Endodermal cell (in vitro differentiated cells): ENCODE results near the gene WDR4. TPM values are rescaled to one million over a fixed set of nuclear protein-coding genes. Genes with fewer than 3 reads are reported as not detected.

Experiments used
- DNase-seq: peaks from one replicate; pipeline ENCODE4 v3.0.0-alpha.2; 2017
- H3K27ac ChIP-seq: 2 replicates; pipeline ENCODE4 v1.5.1; 2013; ENCODE audit warnings: mild to moderate bottlenecking, low read depth, low read length, moderate library complexity
- H3K27me3 ChIP-seq: 2 replicates; pipeline ENCODE4 v1.6.1; 2013; ENCODE audit warnings: mild to moderate bottlenecking, low read length, moderate library complexity; ENCODE audit not compliant: insufficient read depth, control insufficient read depth, poor library complexity, severe bottlenecking
- H3K36me3 ChIP-seq: 2 replicates; pipeline ENCODE4 v1.7.0; 2013; ENCODE audit warnings: mild to moderate bottlenecking, low read length, moderate library complexity; ENCODE audit not compliant: control insufficient read depth, insufficient read depth
- H3K4me1 ChIP-seq: one replicate; pipeline ENCODE4 v1.7.0; 2013; ENCODE audit warnings: low read length; ENCODE audit not compliant: control insufficient read depth, insufficient read depth
- H3K4me3 ChIP-seq: 2 replicates; pipeline ENCODE4 v1.5.1; 2013; ENCODE audit warnings: mild to moderate bottlenecking, low read length, moderate library complexity
- H3K9ac ChIP-seq: 2 replicates; pipeline ENCODE4 v1.6.1; 2013; ENCODE audit warnings: mild to moderate bottlenecking, low read length, moderate library complexity; ENCODE audit not compliant: poor library complexity, severe bottlenecking; ENCODE audit errors: extremely low read depth
- H3K9me3 ChIP-seq: 2 replicates; pipeline ENCODE4 v1.6.1; 2013; ENCODE audit warnings: mild to moderate bottlenecking, low read length, moderate library complexity; ENCODE audit not compliant: control insufficient read depth
- H3K27ac Mint-ChIP-seq: 2 replicates; pipeline ENCODE4 v1.8.0; 2020; ENCODE audit warnings: mixed read lengths
- H3K27me3 Mint-ChIP-seq: 2 replicates; pipeline ENCODE4 v1.8.0; 2021; ENCODE audit warnings: mild to moderate bottlenecking, mixed read lengths; ENCODE audit not compliant: insufficient read depth
- H3K36me3 Mint-ChIP-seq: 2 replicates; pipeline ENCODE4 v1.8.0; 2020; ENCODE audit warnings: low read depth, mixed read lengths
- H3K4me1 Mint-ChIP-seq: 2 replicates; pipeline ENCODE4 v1.8.0; 2020; ENCODE audit warnings: mixed read lengths
- H3K4me3 Mint-ChIP-seq: 2 replicates; pipeline ENCODE4 v1.8.0; 2020; ENCODE audit warnings: mild to moderate bottlenecking, moderate library complexity, mixed read lengths
- H3K9me3 Mint-ChIP-seq: 2 replicates; pipeline ENCODE4 v1.8.0; 2020; ENCODE audit warnings: mild to moderate bottlenecking, mixed read lengths
- WGBS, 2 experiments: methylation state at CpG; one replicate each; pipeline versions ENCODE4 v1.1.5 to v1.1.7; 2013; ENCODE audit warnings: missing lambda C conversion rate in 2 of 2, mixed read lengths in 1 of 2; ENCODE audit not compliant: insufficient coverage in 1 of 2, insufficient read length in 1 of 2; 5-methylcytosine and 5-hydroxymethylcytosine counted together
- total RNA-seq, 2 donors: library from RNA; stranded (reverse); fragmentation: NEBNext Ultra II Directional in 1 of 2; extraction: Animal tissue kit (Norgen Biotek cat#: 25700) in 1 of 2; gene quantifications; 2 replicates in 1 of 2; 3 replicates in 1 of 2; pipeline ENCODE4 v1.2.1, GENCODE V29; 2021
- TF ChIP-seq, protein P1 (sequence below): fragments of 200-600 bp; sonication (generic); conservative IDR thresholded peaks from 2 replicates; pipeline ENCODE4 v1.5.0; 2021; ENCODE audit warnings: antibody characterized with exemption, mild to moderate bottlenecking

The WDR4 gene
- total RNA-seq, 2 donors from 2014 or later, result 26.7 to 33.5 TPM

DNA sequence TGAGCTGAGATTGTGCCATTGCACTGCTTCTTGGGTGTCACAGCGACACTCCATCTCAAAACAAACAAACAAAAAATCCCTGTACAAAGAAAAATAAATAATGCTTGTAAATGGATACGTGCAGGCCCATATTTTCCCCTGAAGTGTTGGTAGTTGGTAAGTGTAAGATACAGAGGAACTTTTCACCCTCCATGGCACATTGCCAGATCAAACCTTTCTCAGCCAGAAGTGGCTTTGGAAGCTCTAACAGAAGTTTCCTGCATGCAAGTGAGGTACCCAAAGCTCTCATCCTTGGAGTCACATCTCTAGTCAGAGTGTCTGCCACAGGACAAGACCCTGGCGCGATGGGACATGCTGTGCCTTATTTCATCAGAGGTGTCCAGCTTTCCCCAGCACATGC is 21.1 kb upstream of the WDR4 start:
- no peaks in the 10 kb centered on the region for H3K27me3 ChIP-seq
- Mint-ChIP-seq H3K4me1 (no peaks in the 10 kb centered on the region), H3K27ac (no peak overlapping the region), H3K9me3 (no peaks in the 10 kb centered on the region), H3K36me3 (peaks cover 54% of the 10 kb centered on the region), H3K27me3 (no peaks in the 10 kb centered on the region), H3K4me3 (no peak overlapping the region)
- no peak overlapping the region for H3K27ac ChIP-seq
- no peak overlapping the region for H3K4me3 ChIP-seq
- H3K9ac ChIP-seq, result no peak overlapping the region
- no peak for DNase-seq
- 91 to 100% methylated on average over 3 to 4 of the region's 4 CpGs for WGBS, 2 experiments
- no peaks in the 10 kb centered on the region for H3K9me3 ChIP-seq
- peaks cover 66% of the 10 kb centered on the region for H3K36me3 ChIP-seq
- no peaks in the 10 kb centered on the region for H3K4me1 ChIP-seq
- TF ChIP-seq, protein P1, sequence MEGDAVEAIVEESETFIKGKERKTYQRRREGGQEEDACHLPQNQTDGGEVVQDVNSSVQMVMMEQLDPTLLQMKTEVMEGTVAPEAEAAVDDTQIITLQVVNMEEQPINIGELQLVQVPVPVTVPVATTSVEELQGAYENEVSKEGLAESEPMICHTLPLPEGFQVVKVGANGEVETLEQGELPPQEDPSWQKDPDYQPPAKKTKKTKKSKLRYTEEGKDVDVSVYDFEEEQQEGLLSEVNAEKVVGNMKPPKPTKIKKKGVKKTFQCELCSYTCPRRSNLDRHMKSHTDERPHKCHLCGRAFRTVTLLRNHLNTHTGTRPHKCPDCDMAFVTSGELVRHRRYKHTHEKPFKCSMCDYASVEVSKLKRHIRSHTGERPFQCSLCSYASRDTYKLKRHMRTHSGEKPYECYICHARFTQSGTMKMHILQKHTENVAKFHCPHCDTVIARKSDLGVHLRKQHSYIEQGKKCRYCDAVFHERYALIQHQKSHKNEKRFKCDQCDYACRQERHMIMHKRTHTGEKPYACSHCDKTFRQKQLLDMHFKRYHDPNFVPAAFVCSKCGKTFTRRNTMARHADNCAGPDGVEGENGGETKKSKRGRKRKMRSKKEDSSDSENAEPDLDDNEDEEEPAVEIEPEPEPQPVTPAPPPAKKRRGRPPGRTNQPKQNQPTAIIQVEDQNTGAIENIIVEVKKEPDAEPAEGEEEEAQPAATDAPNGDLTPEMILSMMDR, result no peak

DNA sequence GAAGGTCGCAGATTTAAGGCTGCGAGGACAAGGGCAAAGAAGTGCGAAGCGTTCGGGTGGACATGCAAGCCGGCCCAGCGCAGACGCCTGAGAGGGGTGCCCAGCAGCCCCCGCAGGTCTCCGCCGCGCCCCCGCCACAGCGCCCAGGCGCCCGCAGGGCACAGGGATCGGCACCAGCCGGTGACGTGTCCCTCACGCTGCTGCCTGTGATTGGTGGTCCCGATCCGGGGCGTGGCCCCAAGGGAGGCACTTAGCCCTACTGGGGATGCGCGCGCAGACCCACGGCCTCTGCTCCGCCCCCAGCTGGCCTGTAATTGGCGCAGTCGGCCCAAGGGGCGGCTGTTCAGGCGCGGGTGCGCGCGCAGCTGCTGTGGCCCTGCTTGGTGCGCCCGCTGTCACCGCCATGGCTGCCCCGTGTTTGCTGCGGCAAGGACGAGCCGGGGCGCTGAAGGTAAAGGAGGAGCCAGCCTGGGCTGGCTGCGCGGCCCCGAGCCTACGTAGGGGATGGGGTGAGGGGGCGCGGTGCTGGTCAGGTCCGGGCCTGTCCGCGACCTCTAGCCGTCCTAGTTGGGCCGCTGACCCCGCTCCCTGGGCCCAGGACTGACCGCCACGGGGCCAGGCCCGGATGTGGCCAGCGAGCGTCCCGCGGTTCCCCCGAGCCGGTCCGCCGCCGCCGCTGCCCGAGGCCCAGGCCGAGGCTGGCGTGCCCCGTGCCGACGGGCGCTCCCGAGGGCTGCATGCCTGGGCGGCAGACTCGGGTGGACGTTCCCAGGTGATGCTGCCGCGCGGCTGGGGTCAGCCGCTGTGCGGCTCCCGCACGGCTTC is 13.8 kb upstream of the WDR4 start, which contains the start of gene NDUFV3:
Gene NDUFV3, plus strand, starts transcription at position 379 of the 825 bp plus-strand sequence. Its CDS starts 25 bp downstream, at position 404.
- Histone ChIP-seq H3K9ac (peak within 1 kb of the TSS; percentile 85), H3K36me3 (peaks cover 19% of the 10 kb centered on the region), H3K27ac (peak within 1 kb of the TSS; percentile 79), H3K27me3 (no peaks in the 10 kb centered on the region), H3K9me3 (no peaks in the 10 kb centered on the region), H3K4me1 (peaks cover 4% of the 10 kb centered on the region), H3K4me3 (peak within 1 kb of the TSS; percentile 89)
- Mint-ChIP-seq H3K27ac (peak within 1 kb of the TSS; percentile 97), H3K4me1 (peaks cover 9% of the 10 kb centered on the region), H3K36me3 (peaks cover 10% of the 10 kb centered on the region), H3K27me3 (no peaks in the 10 kb centered on the region), H3K9me3 (no peaks in the 10 kb centered on the region), H3K4me3 (peak within 1 kb of the TSS; percentile 79)
- TF ChIP-seq, protein P1, result no peak
- 0% methylated on average over 30 to 87 of the region's 87 CpGs for WGBS, 2 experiments
- DNase-seq, result peak; percentile 100

DNA sequence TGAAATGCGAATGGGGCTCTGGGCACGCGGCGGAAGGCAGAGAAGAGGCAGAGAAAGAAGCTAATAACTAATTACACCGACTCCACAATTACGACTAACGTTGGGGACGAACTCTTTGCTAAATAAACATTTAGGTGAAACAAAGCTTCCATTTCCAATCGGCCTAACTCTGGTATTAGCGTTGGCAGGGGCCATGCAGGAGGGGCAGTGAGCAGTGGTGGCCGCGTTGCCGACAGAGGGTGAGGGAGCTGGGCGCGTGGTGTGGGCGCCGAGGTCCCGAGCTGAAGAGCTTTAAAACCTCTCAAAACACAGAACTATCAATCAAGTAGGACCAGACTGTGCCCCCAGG is 13.2 kb upstream of the WDR4 start:
- WGBS, 2 experiments, result 38 to 44% methylated on average over 9 to 18 of the region's 18 CpGs
- peaks cover 6% of the 10 kb centered on the region for H3K36me3 Mint-ChIP-seq
- TF ChIP-seq, protein P1, result no peak
- H3K4me3 Mint-ChIP-seq, result peak overlapping the region; percentile 79
- peak overlapping the region; percentile 85 for H3K9ac ChIP-seq
- H3K36me3 ChIP-seq, result peaks cover 14% of the 10 kb centered on the region
- H3K9me3 ChIP-seq, result no peaks in the 10 kb centered on the region
- peak overlapping the region; percentile 89 for H3K4me3 ChIP-seq
- peaks cover 4% of the 10 kb centered on the region for H3K4me1 ChIP-seq
- H3K4me1 Mint-ChIP-seq, result peaks cover 9% of the 10 kb centered on the region
- H3K27ac Mint-ChIP-seq, result peak overlapping the region; percentile 97
- no peaks in the 10 kb centered on the region for H3K27me3 ChIP-seq
- no peaks in the 10 kb centered on the region for H3K9me3 Mint-ChIP-seq
- no peak for DNase-seq
- H3K27me3 Mint-ChIP-seq, result no peaks in the 10 kb centered on the region
- peak overlapping the region; percentile 79 for H3K27ac ChIP-seq
